ENCODE measurements around the gene EHMT1. TPM values are rescaled to one million over a fixed set of nuclear protein-coding genes. Genes with fewer than 3 reads are reported as not detected.

Gene EHMT1
- total and polyA plus RNA-seq, 10 of the 15 experiments (the other 5 are each of a cell fraction or from before 2014, with no cell fraction given): 2.9 to 100 (median 48.1) TPM

GRCh38 chr9:137589441-137590122, 29.2 kb upstream of the EHMT1 start:
- peak overlapping the region; percentile 81 for H3K4me3 ChIP-seq
- H3K9ac ChIP-seq (ENCODE audit: control insufficient read depth, insufficient read depth, low read length): peak overlapping the region; percentile 78
- FAIRE-seq: no peak
- H3K4me2 ChIP-seq (ENCODE audit: control insufficient read depth, insufficient read depth): peak overlapping the region; percentile 91
- no peak for DNase-seq (ENCODE audit: low read depth, low spot score)
- no peaks in the 10 kb centered on the region for H4K20me1 ChIP-seq (ENCODE audit: control insufficient read depth, insufficient read depth)
- WGBS (ENCODE audit: insufficient coverage, insufficient replicate concordance, low lambda C conversion rate, missing lambda C conversion rate): 4% methylated on average over 53 of the region's 58 CpGs
- CTCF ChIA-PET: interaction anchor here (1.8 kb wide), 1 partner anchor 11 kb away, joined by 9 read pairs; the partner anchor contains the start of gene DPH7
- peaks cover 6% of the 10 kb centered on the region; the same call in 1 of the 2 replicates for H3K4me1 ChIP-seq (ENCODE audit: control insufficient read depth, insufficient read depth, low read length)
- H3K27me3 ChIP-seq (replicated peaks in 1 of 2; ENCODE audit: control insufficient read depth in 2 of 2, insufficient read depth in 2 of 2, low read length in 1 of 2): no peaks in the 10 kb centered on the region
- SMC1A ChIA-PET (ENCODE audit: uncharacterized antibody, unreplicated experiment): no interaction called here
- BruUV-seq (replicated peaks): no TSS peak
- intact Hi-C loops (cut with micrococcal nuclease; ENCODE audit: unreplicated experiment) (no loop called here), in situ Hi-C loops (cut with MboI) (no loop called here)
- peak overlapping the region; percentile 54; the same call in 1 of the 2 replicates for H3K27ac ChIP-seq (ENCODE audit: control insufficient read depth, insufficient read depth)
- no peak for TF ChIP-seq NR2C1 (IDR thresholded peaks at IDR 0.05)
- TF ChIP-seq SREBF1 (IDR thresholded peaks at IDR 0.05; ENCODE audit: low read length): no peak
- TF ChIP-seq FOXK2 (IDR thresholded peaks at IDR 0.05): no peak
- TF ChIP-seq LARP7 (IDR thresholded peaks at IDR 0.05): no peak
- no peak for TF ChIP-seq MLLT1 (IDR thresholded peaks at IDR 0.05)
- no peak for TF ChIP-seq NFIC (IDR thresholded peaks at IDR 0.05; ENCODE audit: low read depth, low read length)
- TF ChIP-seq ZNF207 (IDR thresholded peaks at IDR 0.05; ENCODE audit: borderline replicate concordance): 0 out of 2 replicates have a peak, but pooled peaks have one; percentile 34
- TF ChIP-seq RBBP5 (conservative IDR thresholded peaks at IDR 0.05): no peak
- TF ChIP-seq SIN3A (IDR thresholded peaks at IDR 0.05; ENCODE audit: low read depth, low read length): peak; percentile 62
- no peak for TF ChIP-seq ZNF687 (IDR thresholded peaks at IDR 0.05)
- TF ChIP-seq ZNF217 (IDR thresholded peaks at IDR 0.05): no peak
- no peak for TF ChIP-seq HSF1 (IDR thresholded peaks at IDR 0.05; ENCODE audit: low read depth, low read length)
- no peak for TF ChIP-seq GATAD2B (conservative IDR thresholded peaks at IDR 0.05; ENCODE audit: low read depth)
- peaks cover 14% of the 10 kb centered on the region for H3K79me2 ChIP-seq (ENCODE audit: control insufficient read depth, insufficient read depth, low read length)
- no peaks in the 10 kb centered on the region for H3K9me3 ChIP-seq (replicated peaks; ENCODE audit: control insufficient read depth, insufficient read depth, low read length)
- POLR2A ChIA-PET: no interaction called here
- H2AFZ ChIP-seq (ENCODE audit: control insufficient read depth, low read depth, low read length): peak overlapping the region; percentile 21; the same call in 1 of the 2 replicates
- H3K36me3 ChIP-seq (ENCODE audit: control insufficient read depth in 2 of 2, insufficient read depth in 2 of 2, low read length in 1 of 2): peaks cover 11 to 12% of the 10 kb centered on the region in 2 experiments; a peak in 3 of 4 replicates
- peak; percentile 16 for ATAC-seq
- RAD21 ChIA-PET (ENCODE audit: unreplicated experiment): no interaction called here

Measured in GM12878 (cell line).